AG04449 (cell line): Measurements from ENCODE around the gene AMIGO3.
"Not testable (repeated sequence)": the region's sequence is repeated elsewhere in the genome, so short reads cannot be mapped to it uniquely, and the experiment has no call there.

Experiments used
- CTCF ChIA-PET: fragments of 350-600 bp; formaldehyde crosslinking; extraction: SDS; loops from one replicate; lab custom pipeline; 2021; ENCODE audit warnings: antibody characterized with exemption; lab: Yijun Ruan, JAX
- POLR2A ChIA-PET: fragments of 400-600, 350-600 bp; formaldehyde crosslinking; extraction: SDS; loops from one replicate; lab custom pipeline; 2020; ENCODE audit warnings: antibody characterized with exemption, inconsistent platforms; lab: Yijun Ruan, JAX
- DNase-seq: peaks from one replicate; pipeline ENCODE4 v3.0.0-alpha.2; 2010; ENCODE audit warnings: low read depth, low spot score
- H3K4me3 ChIP-seq: 2 replicates; pipeline ENCODE4 v1.5.1; 2011; ENCODE audit warnings: low read depth, mild to moderate bottlenecking, control low read depth, low read length
- CTCF ChIP-seq: IDR thresholded peaks from one replicate; pipeline ENCODE4 v1.5.1; 2011; ENCODE audit warnings: mild to moderate bottlenecking, moderate library complexity, low read length, control low read depth, inconsistent platforms; ENCODE audit not compliant: insufficient read depth; ENCODE audit errors: missing control alignments

The AMIGO3 gene

DNA sequence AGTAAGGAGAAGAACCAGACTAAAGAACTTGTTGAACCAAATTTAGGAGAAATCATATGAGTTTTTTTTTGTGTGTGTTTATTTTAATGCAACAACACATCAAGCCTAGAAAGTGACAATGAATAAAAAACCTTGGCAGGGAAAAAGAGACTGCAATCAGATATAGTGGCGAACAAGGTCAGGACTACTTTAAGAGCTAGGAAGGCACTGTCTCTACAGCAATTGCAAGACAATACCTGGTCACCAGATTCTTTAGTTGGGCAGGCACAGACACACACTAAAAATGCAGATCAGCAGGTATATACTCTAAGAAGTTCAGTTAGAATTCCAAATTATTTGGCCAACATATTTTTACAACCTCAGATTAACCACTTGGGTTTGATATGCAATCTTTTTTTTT lies 35.1 kb upstream of the AMIGO3 start:
- no peak for TF ChIP-seq CTCF
- ChIA-PET POLR2A (no interaction called here), CTCF (interaction anchor here (1.2 kb wide), 1 partner anchor 85 kb away, joined by 5 read pairs; no protein-coding TSS in a partner anchor)
- H3K4me3 ChIP-seq: no peak overlapping the region
- DNase-seq: no peak

DNA sequence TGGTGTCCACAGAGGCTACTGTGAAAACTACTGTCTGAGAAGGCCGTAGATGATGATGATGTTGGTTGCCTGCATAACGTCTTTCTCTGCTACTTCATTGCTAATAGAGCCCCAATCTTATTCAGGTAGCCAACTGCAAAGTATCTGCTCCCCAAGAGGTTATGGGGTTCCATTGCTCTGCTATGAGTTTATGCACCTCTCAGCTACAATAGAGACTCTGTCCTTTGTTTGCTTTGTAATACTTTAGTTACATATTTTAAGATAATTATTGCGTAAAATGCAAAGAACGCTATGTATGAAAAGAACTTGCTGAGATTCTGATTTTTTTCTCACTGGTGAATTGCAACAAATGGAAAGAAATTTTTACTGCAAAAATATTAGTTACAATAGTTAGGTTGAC lies 32.0 kb upstream of the AMIGO3 start:
- ChIA-PET CTCF (no interaction called here), POLR2A (no interaction called here)
- no peak for TF ChIP-seq CTCF
- no peak for DNase-seq
- no peak overlapping the region for H3K4me3 ChIP-seq

DNA sequence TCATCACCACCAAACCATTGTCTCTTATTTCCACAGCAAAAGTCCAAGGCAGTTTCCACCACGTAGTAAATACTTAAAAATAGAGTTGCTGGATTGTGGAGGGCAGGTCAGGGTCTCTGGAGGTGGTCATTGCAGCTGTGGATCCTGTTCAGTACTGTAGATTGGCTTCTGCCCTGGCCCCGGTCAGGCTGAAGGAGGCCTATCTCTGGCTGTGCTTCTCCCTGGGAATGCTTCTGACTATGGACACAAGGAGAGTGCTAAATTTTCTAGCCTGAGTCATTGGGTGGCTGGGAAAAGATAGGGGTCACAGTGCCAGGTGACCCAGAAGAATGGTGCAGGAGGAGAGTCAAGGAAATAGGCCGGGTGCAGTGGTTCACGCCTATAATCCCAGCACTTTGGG lies 30.6 kb upstream of the AMIGO3 start:
- CTCF ChIA-PET: interaction anchor here (1.0 kb wide), 1 partner anchor 89 kb away, joined by 3 read pairs; no protein-coding TSS in a partner anchor
- TF ChIP-seq CTCF: no peak
- H3K4me3 ChIP-seq: no peak overlapping the region
- DNase-seq: no peak
- POLR2A ChIA-PET: no interaction called here

GRCh38 chr3:49748874-49749273 lies 29.4 kb upstream of the AMIGO3 start:
- CTCF ChIA-PET: interaction anchor here (0.7 to 1.0 kb wide), 3 partner anchors 22 to 45 kb away, joined by 3 to 5 read pairs (median 4); partner anchors contain the start of gene IP6K1
- POLR2A ChIA-PET, DNase-seq, H3K4me3 ChIP-seq: not testable (repeated sequence)

GRCh38 chr3:49747792-49748480 lies 28.5 kb upstream of the AMIGO3 start:
- CTCF ChIA-PET: interaction anchor here (0.7 to 2.0 kb wide), 3 partner anchors 23 to 91 kb away, joined by 4 to 8 read pairs (median 5); partner anchors contain the start of gene IP6K1
- no peak overlapping the region for H3K4me3 ChIP-seq
- no peak for DNase-seq
- TF ChIP-seq CTCF: no peak
- POLR2A ChIA-PET: interaction anchor here (0.6 kb wide), 1 partner anchor 431 kb away, joined by 3 read pairs; no protein-coding TSS in a partner anchor

GRCh38 chr3:49745986-49746385 lies 26.5 kb upstream of the AMIGO3 start:
- ChIA-PET POLR2A (no interaction called here), CTCF (no interaction called here)
- no peak overlapping the region for H3K4me3 ChIP-seq
- TF ChIP-seq CTCF: no peak
- no peak for DNase-seq
